ENCODE results near the gene LDLRAD4.

Gene LDLRAD4

GRCh38 chr18:13303756-13304364, 85.3 kb downstream of the LDLRAD4 start:
- peaks cover 50% of the 10 kb centered on the region for H3K4me1 Mint-ChIP-seq
- peak overlapping the region; percentile 66 to 93 (median 71) for H3K27ac Mint-ChIP-seq
- H3K4me3 Mint-ChIP-seq, result no peak overlapping the region
- peaks cover 17% of the 10 kb centered on the region for H3K9me3 Mint-ChIP-seq
- TF ChIP-seq CTCF (IDR thresholded peaks at IDR 0.05; ENCODE audit: unreplicated experiment in 3 of 3), result no peak
- H3K36me3 Mint-ChIP-seq (ENCODE audit: low read depth), result no peaks in the 10 kb centered on the region
- H3K27me3 Mint-ChIP-seq (ENCODE audit: low read depth), result no peaks in the 10 kb centered on the region

GRCh38 chr18:13305301-13305700, 86.7 kb downstream of the LDLRAD4 start:
- no peak for TF ChIP-seq CTCF (IDR thresholded peaks at IDR 0.05; ENCODE audit: unreplicated experiment in 3 of 3)
- H3K4me1 Mint-ChIP-seq, result peaks cover 51% of the 10 kb centered on the region
- H3K27ac Mint-ChIP-seq, result no peak overlapping the region
- no peak overlapping the region for H3K4me3 Mint-ChIP-seq
- no peaks in the 10 kb centered on the region for H3K27me3 Mint-ChIP-seq (ENCODE audit: low read depth)
- no peaks in the 10 kb centered on the region for H3K36me3 Mint-ChIP-seq (ENCODE audit: low read depth)
- H3K9me3 Mint-ChIP-seq, result peaks cover 17% of the 10 kb centered on the region

- no peak for TF ChIP-seq CTCF (IDR thresholded peaks at IDR 0.05; ENCODE audit: unreplicated experiment in 3 of 3)
- H3K27me3 Mint-ChIP-seq (ENCODE audit: low read depth), result no peaks in the 10 kb centered on the region
- peaks cover 17% of the 10 kb centered on the region for H3K9me3 Mint-ChIP-seq
- no peaks in the 10 kb centered on the region for H3K36me3 Mint-ChIP-seq (ENCODE audit: low read depth)
- no peak overlapping the region for H3K27ac Mint-ChIP-seq
- H3K4me3 Mint-ChIP-seq, result no peak overlapping the region
- H3K4me1 Mint-ChIP-seq, result peaks cover 38% of the 10 kb centered on the region
Measured at GRCh38 chr18:13306583-13306982, 88.0 kb downstream of the LDLRAD4 start.

GRCh38 chr18:13308369-13308768, 89.8 kb downstream of the LDLRAD4 start:
- no peak overlapping the region for H3K27ac Mint-ChIP-seq
- no peaks in the 10 kb centered on the region for H3K36me3 Mint-ChIP-seq (ENCODE audit: low read depth)
- H3K4me3 Mint-ChIP-seq, result no peak overlapping the region
- H3K4me1 Mint-ChIP-seq, result peaks cover 20% of the 10 kb centered on the region
- peaks cover 17% of the 10 kb centered on the region for H3K9me3 Mint-ChIP-seq
- TF ChIP-seq CTCF (IDR thresholded peaks at IDR 0.05; ENCODE audit: unreplicated experiment in 3 of 3), result no peak
- no peaks in the 10 kb centered on the region for H3K27me3 Mint-ChIP-seq (ENCODE audit: low read depth)

GRCh38 chr18:13309031-13309747, 90.6 kb downstream of the LDLRAD4 start:
- Mint-ChIP-seq H3K27me3 (ENCODE audit: low read depth) (no peaks in the 10 kb centered on the region), H3K27ac (no peak overlapping the region), H3K4me3 (no peak overlapping the region), H3K36me3 (ENCODE audit: low read depth) (peaks cover 5% of the 10 kb centered on the region), H3K4me1 (peaks cover 17% of the 10 kb centered on the region), H3K9me3 (peaks cover 18% of the 10 kb centered on the region)
- no peak for TF ChIP-seq CTCF (IDR thresholded peaks at IDR 0.05; ENCODE audit: unreplicated experiment in 3 of 3)

Measured in nephron (organoid).